H9 (cell line): Measurements from ENCODE around the gene HSPA8. TPM values are rescaled to one million over a fixed set of nuclear protein-coding genes. Genes with fewer than 3 reads are reported as not detected.
A peak's percentile ranks its signal among the peaks of the same experiment; 100 is the strongest.

Source experiments
- DNase-seq: peaks from one replicate; pipeline ENCODE4 v3.0.0-alpha.2; 2017
- H2AFZ ChIP-seq: one replicate; pipeline ENCODE4 v1.6.1; 2013; ENCODE audit warnings: mild to moderate bottlenecking, low read length, control low read depth, moderate library complexity
- H2AK5ac ChIP-seq: 2 replicates; pipeline ENCODE4 v1.6.1; 2013; ENCODE audit warnings: low read length, control low read depth, mixed read lengths; ENCODE audit not compliant: insufficient read length
- H2BK120ac ChIP-seq: one replicate; pipeline ENCODE4 v1.6.1; 2013; ENCODE audit warnings: low read depth, mild to moderate bottlenecking, low read length, control low read depth, inconsistent platforms; ENCODE audit not compliant: poor library complexity, severe bottlenecking
- H2BK12ac ChIP-seq: 2 replicates; pipeline ENCODE4 v1.6.1; 2013; ENCODE audit warnings: low read length, control low read depth, mixed read lengths, low read depth; ENCODE audit not compliant: insufficient read length
- H2BK15ac ChIP-seq: 2 replicates; pipeline ENCODE4 v1.6.1; 2013; ENCODE audit warnings: low read depth, low read length, control low read depth
- H2BK20ac ChIP-seq: one replicate; pipeline ENCODE4 v1.6.1; 2013; ENCODE audit warnings: low read depth, mild to moderate bottlenecking, low read length, control low read depth, inconsistent platforms; ENCODE audit not compliant: poor library complexity, severe bottlenecking
- H2BK5ac ChIP-seq: 2 replicates; pipeline ENCODE4 v1.6.1; 2013; ENCODE audit warnings: low read length, control low read depth, mixed read lengths; ENCODE audit not compliant: insufficient read length
- H3K14ac ChIP-seq: 2 replicates; pipeline ENCODE4 v1.6.1; 2013; ENCODE audit warnings: low read length, control low read depth; ENCODE audit not compliant: insufficient read depth
- H3K18ac ChIP-seq: 2 replicates; pipeline ENCODE4 v1.6.1; 2013; ENCODE audit warnings: low read depth, mild to moderate bottlenecking, mixed read lengths, low read length, control low read depth; ENCODE audit not compliant: insufficient read length
- H3K23ac ChIP-seq: 2 replicates; pipeline ENCODE4 v1.6.1; 2013; ENCODE audit warnings: low read length, control low read depth, mixed read lengths, low read depth; ENCODE audit not compliant: insufficient read length
- H3K23me2 ChIP-seq: 2 replicates; pipeline ENCODE4 v1.6.1; 2013; ENCODE audit warnings: low read depth, mild to moderate bottlenecking, mixed read lengths, low read length, control low read depth; ENCODE audit not compliant: insufficient read length, poor library complexity, severe bottlenecking
- H3K27ac ChIP-seq: 2 replicates; pipeline ENCODE4 v1.5.1; 2013; ENCODE audit warnings: low read length, control low read depth, mixed read lengths, low read depth; ENCODE audit not compliant: insufficient read length
- H3K27me3 ChIP-seq: 2 replicates; pipeline ENCODE4 v1.6.1; 2013; ENCODE audit warnings: low read length, control low read depth, inconsistent platforms; ENCODE audit not compliant: insufficient read depth
- H3K4ac ChIP-seq: 2 replicates; pipeline ENCODE4 v1.6.1; 2013; ENCODE audit warnings: low read depth, mild to moderate bottlenecking, control low read depth, inconsistent platforms, low read length, moderate library complexity
- H3K4me1 ChIP-seq: 2 replicates; pipeline ENCODE4 v1.6.1; 2013; ENCODE audit warnings: low read length, control low read depth, inconsistent platforms; ENCODE audit not compliant: insufficient read depth
- H3K4me2 ChIP-seq: 2 replicates; pipeline ENCODE4 v1.6.1; 2013; ENCODE audit warnings: low read length, control low read depth, mixed read lengths; ENCODE audit not compliant: insufficient read length, insufficient read depth
- H3K56ac ChIP-seq: 2 replicates; pipeline ENCODE4 v1.6.1; 2013; ENCODE audit warnings: low read depth, mild to moderate bottlenecking, mixed read lengths, low read length, control low read depth; ENCODE audit not compliant: insufficient read length
- H3K79me1 ChIP-seq: 2 replicates; pipeline ENCODE4 v1.6.1; 2013; ENCODE audit warnings: low read depth, mild to moderate bottlenecking, moderate library complexity, low read length, control low read depth, inconsistent platforms; ENCODE audit not compliant: insufficient read depth, poor library complexity, severe bottlenecking
- H3K79me2 ChIP-seq: 2 replicates; pipeline ENCODE4 v1.6.1; 2013; ENCODE audit warnings: low read length, control low read depth, inconsistent platforms; ENCODE audit not compliant: insufficient read depth
- H3K9ac ChIP-seq: 2 replicates; pipeline ENCODE4 v1.6.1; 2013; ENCODE audit warnings: low read length, control low read depth, mixed read lengths; ENCODE audit not compliant: insufficient read length; ENCODE audit errors: extremely low read depth
- H3K9me3 ChIP-seq: one replicate; pipeline ENCODE4 v1.6.1; 2013; ENCODE audit warnings: low read depth, low read length, inconsistent platforms; ENCODE audit not compliant: control insufficient read depth
- H3T11ph ChIP-seq: one replicate; pipeline ENCODE4 v1.6.1; 2013; ENCODE audit warnings: mild to moderate bottlenecking, low read length, control low read depth, inconsistent platforms
- H4K20me1 ChIP-seq: one replicate; pipeline ENCODE4 v1.6.1; 2013; ENCODE audit not compliant: control insufficient read depth, insufficient read length, insufficient read depth
- H4K5ac ChIP-seq: 2 replicates; pipeline ENCODE4 v1.6.1; 2013; ENCODE audit warnings: low read depth, mild to moderate bottlenecking, mixed read lengths, low read length, control low read depth; ENCODE audit not compliant: insufficient read length
- H4K8ac ChIP-seq: replicated peaks from 2 replicates; pipeline ENCODE4 v1.6.1; 2013; ENCODE audit warnings: low read length, control low read depth, mixed read lengths, low read depth; ENCODE audit not compliant: insufficient read length
- H4K91ac ChIP-seq: 2 replicates; pipeline ENCODE4 v1.6.1; 2013; ENCODE audit warnings: low read depth, mild to moderate bottlenecking, moderate library complexity, mixed read lengths, low read length, control low read depth; ENCODE audit not compliant: insufficient read length
- H3K27ac Mint-ChIP-seq, 3 experiments: 2 replicates in 2 of 3; 3 replicates in 1 of 3; pipeline ENCODE4 v1.8.0; 2020 to 2021; ENCODE audit warnings: mixed read lengths in 3 of 3, mild to moderate bottlenecking in 1 of 3, moderate library complexity in 1 of 3
- H3K27me3 Mint-ChIP-seq: 2 replicates; pipeline ENCODE4 v1.8.0; 2021; ENCODE audit warnings: low read depth, mild to moderate bottlenecking, moderate library complexity, mixed read lengths
- H3K36me3 Mint-ChIP-seq, 3 experiments: 2 replicates in 2 of 3; 3 replicates in 1 of 3; pipeline ENCODE4 v1.8.0; 2020 to 2021; ENCODE audit warnings: low read depth in 3 of 3, mixed read lengths in 3 of 3; ENCODE audit not compliant: insufficient read depth in 1 of 3
- H3K4me1 Mint-ChIP-seq, 2 experiments: 2 replicates each; pipeline ENCODE4 v1.8.0; 2020; ENCODE audit warnings: mixed read lengths in 2 of 2
- H3K4me3 Mint-ChIP-seq, 2 experiments: 2 replicates in 1 of 2; 3 replicates in 1 of 2; pipeline ENCODE4 v1.8.0; 2020 to 2021; ENCODE audit warnings: mild to moderate bottlenecking in 2 of 2, mixed read lengths in 2 of 2, moderate library complexity in 1 of 2
- H3K9me3 Mint-ChIP-seq, 2 experiments: 2 replicates in 1 of 2; 3 replicates in 1 of 2; pipeline ENCODE4 v1.8.0; 2020; ENCODE audit warnings: mild to moderate bottlenecking in 2 of 2, mixed read lengths in 2 of 2, moderate library complexity in 1 of 2
- CTCF ChIP-seq: fragments of 200-600 bp; sonication (generic); conservative IDR thresholded peaks from 3 replicates; pipeline ENCODE4 v1.8.0; 2021; ENCODE audit warnings: antibody characterized with exemption, mild to moderate bottlenecking
- WGBS: extraction: QIAGEN DNeasy Blood & Tissue Kit; methylation state at CpG from one replicate; pipeline ENCODE4 v1.1.7; 2013; ENCODE audit warnings: missing lambda C conversion rate, low lambda C conversion rate, mixed read lengths; ENCODE audit not compliant: insufficient read length; ENCODE audit errors: extremely low coverage; 5-methylcytosine and 5-hydroxymethylcytosine counted together
- long read RNA-seq: library from polyadenylated mRNA; unstranded; transcript quantifications from one replicate; pipeline ENCODE4 v2.0.0, GENCODE V29; 2020
- total RNA-seq: library from RNA; stranded (reverse); gene quantifications from 2 replicates; pipeline ENCODE4 v1.2.1, GENCODE V29; 2021

Gene HSPA8
- total RNA-seq = 2,142 and 2,160 TPM in 2 replicates
- long read RNA-seq, transcript HSPA8-222 (6 exons, 1,884 nt) = minor isoform, 104 of 25,254 reads
- long read RNA-seq, transcript HSPA8-201 (8 exons, 2,186 nt) = minor isoform, 86 of 25,254 reads
- long read RNA-seq, transcript HSPA8-202 (8 exons, 2,004 nt) = minor isoform, 33 of 25,254 reads
- long read RNA-seq, transcript HSPA8-224 (9 exons, 2,463 nt) = major isoform, 24,143 of 25,254 reads
- long read RNA-seq, partial matches to known transcripts = 217 of 25,254 reads
- long read RNA-seq, other reads (novel, unspliced or antisense) = 643 of 25,254 reads

GRCh38 chr11:123061403-123062157 is at the start of gene HSPA8:
Gene HSPA8 (minus strand): TSS chr11:123062136. CDS start chr11:123061324, 812 bp downstream.
- Histone ChIP-seq H3K27ac (peak within 1 kb of the TSS; percentile 88), H3K23ac (no peak within 1 kb of the TSS), H3K9me3 (no peaks in the 10 kb centered on the region), H2BK12ac (no peak within 1 kb of the TSS), H2AK5ac (no peak within 1 kb of the TSS), H2BK20ac (no peak within 1 kb of the TSS), H3T11ph (no peak within 1 kb of the TSS), H3K9ac (peak within 1 kb of the TSS; percentile 98), H3K18ac (peak within 1 kb of the TSS; percentile 98), H4K20me1 (no peaks in the 10 kb centered on the region), H3K4ac (peak within 1 kb of the TSS; percentile 48; the same call in 1 of the 2 replicates), H4K5ac (peak within 1 kb of the TSS; percentile 15), H3K23me2 (peaks cover 15% of the 10 kb centered on the region), H2BK5ac (peak within 1 kb of the TSS; percentile 24), H2BK15ac (no peak within 1 kb of the TSS), H3K79me2 (peaks cover 18% of the 10 kb centered on the region; the same call in 1 of the 2 replicates), H3K27me3 (no peaks in the 10 kb centered on the region), H3K4me1 (no peaks in the 10 kb centered on the region), H3K4me2 (peak within 1 kb of the TSS; percentile 88), H3K56ac (no peak within 1 kb of the TSS), H2AFZ (no peak within 1 kb of the TSS), H4K8ac (no peak within 1 kb of the TSS), H4K91ac (peak within 1 kb of the TSS; percentile 92), H2BK120ac (peak within 1 kb of the TSS; percentile 98), H3K79me1 (no peaks in the 10 kb centered on the region), H3K14ac (peak within 1 kb of the TSS; percentile 99)
- Mint-ChIP-seq H3K27ac (peak within 1 kb of the TSS; percentile 95 to 100 (median 99)), H3K4me1 (peaks cover 31 to 50% of the 10 kb centered on the region in 2 experiments), H3K36me3 (peaks cover 50 to 54% (median 54%) of the 10 kb centered on the region in 3 experiments), H3K4me3 (peak within 1 kb of the TSS; percentile 97 to 99), H3K27me3 (peaks cover 3% of the 10 kb centered on the region), H3K9me3 (no peaks in the 10 kb centered on the region; a peak in 2 of 5 replicates)
- no CpG with 5 or more reads among the region's 45 CpGs for WGBS
- DNase-seq = peak; percentile 32
- no peak for TF ChIP-seq CTCF
